CD14-positive monocyte (primary cell): Measurements from ENCODE around the gene NPY4R2. TPM values are rescaled to one million over a fixed set of nuclear protein-coding genes. Genes with fewer than 3 reads are reported as not detected.
A peak's percentile ranks its signal among the peaks of the same experiment; 100 is the strongest.
"Not testable (repeated sequence)": the region's sequence is repeated elsewhere in the genome, so short reads cannot be mapped to it uniquely, and the experiment has no call there.

ENCODE experiments used
- DNase-seq, 3 donors: peaks; one replicate each; pipeline ENCODE4 v3.0.0-alpha.2; 2011 to 2022
- H2AFZ ChIP-seq: 2 replicates; pipeline ENCODE4 v1.6.0; 2012; ENCODE audit warnings: mild to moderate bottlenecking, low read depth, low read length, inconsistent platforms; ENCODE audit not compliant: insufficient read depth, poor library complexity, severe bottlenecking
- H3K27ac ChIP-seq, 2 donors: 1 replicate in 1 of 2; 2 replicates in 1 of 2; pipeline ENCODE4 v1.5.1; 2012 to 2013; ENCODE audit warnings: low read length in 2 of 2, control low read depth in 1 of 2, inconsistent platforms in 1 of 2, low read depth in 1 of 2, mild to moderate bottlenecking in 1 of 2
- H3K27me3 ChIP-seq, 2 donors: one replicate each; pipeline versions ENCODE4 v1.6.0 to v1.6.1; 2011 to 2013; ENCODE audit warnings: low read length in 2 of 2; ENCODE audit not compliant: control insufficient read depth in 2 of 2, insufficient read depth in 2 of 2
- H3K36me3 ChIP-seq, 2 donors: replicated peaks in 1 of 2; 1 replicate in 1 of 2; 2 replicates in 1 of 2; pipeline versions ENCODE4 v1.5.1 to v1.6.1; 2012 to 2013; ENCODE audit warnings: low read length in 2 of 2, control low read depth in 1 of 2, inconsistent platforms in 1 of 2, mild to moderate bottlenecking in 1 of 2; ENCODE audit not compliant: insufficient read depth in 2 of 2, control insufficient read depth in 1 of 2
- H3K4me1 ChIP-seq, 2 donors: 1 replicate in 1 of 2; 2 replicates in 1 of 2; pipeline versions ENCODE4 v1.5.1 to v1.6.1; 2012 to 2013; ENCODE audit warnings: low read length in 2 of 2, control low read depth in 1 of 2, inconsistent platforms in 1 of 2, mild to moderate bottlenecking in 1 of 2, moderate library complexity in 1 of 2; ENCODE audit not compliant: insufficient read depth in 2 of 2, control insufficient read depth in 1 of 2
- H3K4me2 ChIP-seq: replicated peaks from 2 replicates; pipeline ENCODE3; 2012; ENCODE audit warnings: low read length, moderate library complexity, mild to moderate bottlenecking; ENCODE audit not compliant: poor library complexity, severe bottlenecking; ENCODE audit errors: extremely low read depth
- H3K4me3 ChIP-seq, 3 experiments: fragments of 200-600 bp in 1 of 3; sonication (generic) in 1 of 3; replicated peaks in 1 of 3; 1 replicate in 2 of 3; 2 replicates in 1 of 3; pipeline ENCODE4 v1.5.1; 2011 to 2013; ENCODE audit warnings: low read length in 3 of 3, mild to moderate bottlenecking in 3 of 3, control low read depth in 2 of 3, low read depth in 2 of 3, inconsistent platforms in 1 of 3, moderate library complexity in 1 of 3
- H3K79me2 ChIP-seq: 2 replicates; pipeline ENCODE4 v1.6.0; 2012; ENCODE audit warnings: mild to moderate bottlenecking, control low read depth, inconsistent platforms, low read length, moderate library complexity; ENCODE audit not compliant: insufficient read depth
- H3K9ac ChIP-seq: 2 replicates; pipeline ENCODE4 v1.6.0; 2017; ENCODE audit warnings: low read length, mild to moderate bottlenecking; ENCODE audit not compliant: insufficient read depth, poor library complexity, severe bottlenecking
- H3K9me3 ChIP-seq, 2 donors: replicated peaks in 1 of 2; 1 replicate in 1 of 2; 2 replicates in 1 of 2; pipeline versions ENCODE4 v1.5.1 to v1.6.1; 2012 to 2013; ENCODE audit warnings: low read length in 2 of 2, control low read depth in 1 of 2; ENCODE audit not compliant: control insufficient read depth in 1 of 2, insufficient read depth in 1 of 2
- H4K20me1 ChIP-seq: 2 replicates; pipeline ENCODE4 v1.6.0; 2012; ENCODE audit warnings: mild to moderate bottlenecking, low read length, control low read depth, moderate library complexity; ENCODE audit not compliant: insufficient read depth
- H3K27ac Mint-ChIP-seq, 7 donors: one replicate each; pipeline ENCODE4 v1.8.0; 2020; ENCODE audit warnings: mild to moderate bottlenecking in 7 of 7, mixed read lengths in 7 of 7, moderate library complexity in 6 of 7, inconsistent platforms in 2 of 7
- H3K27me3 Mint-ChIP-seq, 3 donors: one replicate each; pipeline ENCODE4 v1.8.0; 2021 to 2022; ENCODE audit warnings: low read depth in 3 of 3, mild to moderate bottlenecking in 3 of 3, mixed read lengths in 3 of 3, moderate library complexity in 3 of 3, inconsistent platforms in 1 of 3
- H3K36me3 Mint-ChIP-seq, 2 donors: one replicate each; pipeline ENCODE4 v1.8.0; 2020; ENCODE audit warnings: mixed read lengths in 2 of 2, inconsistent platforms in 1 of 2, mild to moderate bottlenecking in 1 of 2
- H3K4me1 Mint-ChIP-seq: one replicate; pipeline ENCODE4 v1.8.0; 2020; ENCODE audit warnings: mild to moderate bottlenecking, mixed read lengths
- H3K4me3 Mint-ChIP-seq, 2 donors: one replicate each; pipeline ENCODE4 v1.8.0; 2020; ENCODE audit warnings: mild to moderate bottlenecking in 2 of 2, mixed read lengths in 2 of 2, moderate library complexity in 1 of 2
- H3K9me3 Mint-ChIP-seq, 7 donors: one replicate each; pipeline ENCODE4 v1.8.0; 2020 to 2022; ENCODE audit warnings: mixed read lengths in 7 of 7, mild to moderate bottlenecking in 6 of 7, moderate library complexity in 6 of 7, inconsistent platforms in 2 of 7
- WGBS: methylation state at CpG from one replicate; pipeline ENCODE4 v1.1.5; 2013; ENCODE audit warnings: missing lambda C conversion rate; ENCODE audit not compliant: insufficient coverage; 5-methylcytosine and 5-hydroxymethylcytosine counted together
- intact Hi-C, 2 donors: fragments of 100-400 bp; cut with micrococcal nuclease; formaldehyde crosslinking; loops; one replicate each; pipeline versions ENCODE4 v1.15.0 to v1.15.1; 2023
- polyA plus RNA-seq, 3 donors: library from polyadenylated mRNA; depleted of rRNA in 1 of 3; unstranded in 2 of 3; stranded (reverse) in 1 of 3; fragments of 300-500 nt in 2 of 3; fragments of >200 nt in 1 of 3; fragmentation: Illumina TruSeq in 2 of 3; gene quantifications; 1 replicate in 2 of 3; 2 replicates in 1 of 3; pipeline ENCODE4 v1.2.3, GENCODE V29; 2012 to 2021

The NPY4R2 gene
- polyA plus RNA-seq, 3 donors: not detected

- H3K36me3 ChIP-seq, H3K36me3 Mint-ChIP-seq, H3K4me2 ChIP-seq, H3K4me3 Mint-ChIP-seq, intact Hi-C loops, H2AFZ ChIP-seq, H3K4me1 ChIP-seq, H4K20me1 ChIP-seq, H3K4me1 Mint-ChIP-seq, H3K27me3 Mint-ChIP-seq, H3K9ac ChIP-seq, H3K4me3 ChIP-seq, H3K79me2 ChIP-seq, H3K27me3 ChIP-seq: not testable (repeated sequence)
- peak in 2 of 3 donors; percentile 39 to 62 for DNase-seq
- WGBS: no CpG with 5 or more reads among the region's 1 CpG
- H3K27ac ChIP-seq: peak overlapping the region in 1 of 2 donors; percentile 53
- H3K9me3 ChIP-seq: peaks cover 0 to 12% of the 10 kb centered on the region in 2 donors
- Mint-ChIP-seq H3K27ac (peak overlapping the region; percentile 54 to 88 (median 74)), H3K9me3 (peaks cover 8 to 25% (median 13%) of the 10 kb centered on the region in 7 donors)
These were observed 29.0 kb downstream of the NPY4R2 start for GRCh38 chr10:47947424-47947823.

- H3K27me3 ChIP-seq, H3K79me2 ChIP-seq, H3K4me1 ChIP-seq, H3K4me3 Mint-ChIP-seq, H3K27ac ChIP-seq, H3K4me3 ChIP-seq, H3K9me3 ChIP-seq, H4K20me1 ChIP-seq, H3K9me3 Mint-ChIP-seq, H3K36me3 ChIP-seq, H3K27me3 Mint-ChIP-seq, DNase-seq, H3K27ac Mint-ChIP-seq, intact Hi-C loops, H3K4me2 ChIP-seq, H2AFZ ChIP-seq, H3K9ac ChIP-seq, H3K4me1 Mint-ChIP-seq, H3K36me3 Mint-ChIP-seq: not testable (repeated sequence)
- no CpG with 5 or more reads among the region's 8 CpGs for WGBS
These were observed 38.7 kb downstream of the NPY4R2 start for GRCh38 chr10:47957158-47957557.

GRCh38 chr10:47959677-47960076 is 41.2 kb downstream of the NPY4R2 start:
- H3K27me3 Mint-ChIP-seq, H4K20me1 ChIP-seq, H3K4me1 ChIP-seq, H3K4me2 ChIP-seq, H3K27ac Mint-ChIP-seq, H3K9me3 ChIP-seq, H3K9me3 Mint-ChIP-seq, intact Hi-C loops, H3K36me3 ChIP-seq, H3K27me3 ChIP-seq, H3K27ac ChIP-seq, H3K4me3 Mint-ChIP-seq, H2AFZ ChIP-seq, DNase-seq, H3K36me3 Mint-ChIP-seq, H3K9ac ChIP-seq, H3K79me2 ChIP-seq, H3K4me3 ChIP-seq, H3K4me1 Mint-ChIP-seq: not testable (repeated sequence)
- no CpG with 5 or more reads among the region's 5 CpGs for WGBS

- H3K27ac Mint-ChIP-seq, H3K4me3 ChIP-seq, H3K36me3 Mint-ChIP-seq, H3K9ac ChIP-seq, H3K4me1 ChIP-seq, H3K79me2 ChIP-seq, H3K27ac ChIP-seq, intact Hi-C loops, H3K9me3 Mint-ChIP-seq, H3K27me3 Mint-ChIP-seq, H3K4me2 ChIP-seq, H3K36me3 ChIP-seq, H3K27me3 ChIP-seq, H2AFZ ChIP-seq, H4K20me1 ChIP-seq, H3K4me3 Mint-ChIP-seq, H3K4me1 Mint-ChIP-seq, H3K9me3 ChIP-seq, DNase-seq: not testable (repeated sequence)
- no CpG with 5 or more reads among the region's 2 CpGs for WGBS
These were observed 42.2 kb downstream of the NPY4R2 start for GRCh38 chr10:47960699-47961098.
